HCT116 (cell line): ENCODE data around the gene SEMA4F.

Source experiments
- CBX3 ChIP-seq: IDR thresholded peaks from 2 replicates; pipeline ENCODE4 v1.6.1; 2012; ENCODE audit warnings: low read depth
- CEBPB ChIP-seq: IDR thresholded peaks from 2 replicates; pipeline ENCODE4 v1.6.1; 2012; ENCODE audit warnings: low read depth
- EZH2 ChIP-seq: fragments of 200-600 bp; sonication (generic); IDR thresholded peaks from 2 replicates; pipeline ENCODE4 v1.6.1; 2017; ENCODE audit warnings: antibody characterized with exemption, mixed run types
- SP1 ChIP-seq: IDR thresholded peaks from 2 replicates; pipeline ENCODE4 v1.6.1; 2012; ENCODE audit warnings: low read depth
- TCF7L2 ChIP-seq: IDR thresholded peaks from 2 replicates; pipeline ENCODE4 v1.7.0; 2011; ENCODE audit warnings: borderline replicate concordance, inconsistent platforms; ENCODE audit not compliant: insufficient read depth, insufficient read length; ENCODE audit errors: extremely low read depth
- YY1 ChIP-seq: IDR thresholded peaks from 2 replicates; pipeline ENCODE4 v1.6.1; 2011; ENCODE audit warnings: low read length, low read depth, moderate library complexity, mild to moderate bottlenecking; ENCODE audit not compliant: insufficient replicate concordance; ENCODE audit errors: extremely low read depth
- TF ChIP-seq, protein P1 (sequence below), 3 experiments: fragments of 200-600 bp in 1 of 3; sonication (generic) in 1 of 3; IDR thresholded peaks in 2 of 3; conservative IDR thresholded peaks in 1 of 3; 2 replicates each; pipeline ENCODE4 v1.5.1; 2012 to 2017; ENCODE audit warnings: low read depth in 2 of 3, low read length in 2 of 3, antibody characterized with exemption in 1 of 3, borderline replicate concordance in 1 of 3, control low read depth in 1 of 3, mild to moderate bottlenecking in 1 of 3, mixed read lengths in 1 of 3, mixed run types in 1 of 3, moderate library complexity in 1 of 3; ENCODE audit not compliant: insufficient read depth in 1 of 3
- TF ChIP-seq, protein P2 (sequence below): IDR thresholded peaks from 2 replicates; pipeline ENCODE4 v1.6.1; 2012

DNA sequence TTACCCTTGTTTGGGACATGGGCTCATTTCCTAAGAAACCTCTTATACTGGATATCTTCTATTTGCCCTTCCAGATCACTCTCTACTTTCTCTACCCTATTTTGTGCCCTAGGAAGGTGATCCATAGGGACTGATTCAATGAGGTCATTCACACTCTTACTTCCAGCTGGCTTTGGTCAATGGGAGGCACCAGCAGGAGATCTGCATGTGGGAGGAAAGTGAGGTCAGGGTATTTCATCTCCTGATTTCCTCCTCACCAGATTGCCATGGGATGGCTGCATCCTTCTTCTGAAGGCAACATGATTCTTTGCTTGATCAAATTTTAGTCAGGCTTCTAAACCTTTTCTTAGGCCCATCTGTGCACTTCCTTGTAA is 21.1 kb upstream of the SEMA4F start:
- TF ChIP-seq, protein P1, sequence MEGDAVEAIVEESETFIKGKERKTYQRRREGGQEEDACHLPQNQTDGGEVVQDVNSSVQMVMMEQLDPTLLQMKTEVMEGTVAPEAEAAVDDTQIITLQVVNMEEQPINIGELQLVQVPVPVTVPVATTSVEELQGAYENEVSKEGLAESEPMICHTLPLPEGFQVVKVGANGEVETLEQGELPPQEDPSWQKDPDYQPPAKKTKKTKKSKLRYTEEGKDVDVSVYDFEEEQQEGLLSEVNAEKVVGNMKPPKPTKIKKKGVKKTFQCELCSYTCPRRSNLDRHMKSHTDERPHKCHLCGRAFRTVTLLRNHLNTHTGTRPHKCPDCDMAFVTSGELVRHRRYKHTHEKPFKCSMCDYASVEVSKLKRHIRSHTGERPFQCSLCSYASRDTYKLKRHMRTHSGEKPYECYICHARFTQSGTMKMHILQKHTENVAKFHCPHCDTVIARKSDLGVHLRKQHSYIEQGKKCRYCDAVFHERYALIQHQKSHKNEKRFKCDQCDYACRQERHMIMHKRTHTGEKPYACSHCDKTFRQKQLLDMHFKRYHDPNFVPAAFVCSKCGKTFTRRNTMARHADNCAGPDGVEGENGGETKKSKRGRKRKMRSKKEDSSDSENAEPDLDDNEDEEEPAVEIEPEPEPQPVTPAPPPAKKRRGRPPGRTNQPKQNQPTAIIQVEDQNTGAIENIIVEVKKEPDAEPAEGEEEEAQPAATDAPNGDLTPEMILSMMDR (IDR thresholded peaks at IDR 0.05 in 2 of 3, conservative IDR thresholded peaks at IDR 0.05 in 1 of 3; ENCODE audit: borderline replicate concordance in 1 of 3, insufficient read depth in 1 of 3, low read depth in 2 of 3, low read length in 2 of 3), result no peak
- TF ChIP-seq CEBPB (no peak), TCF7L2 (no peak), EZH2 (no peak), CBX3 (no peak), SP1 (no peak), YY1 (no peak)
- TF ChIP-seq, protein P2, sequence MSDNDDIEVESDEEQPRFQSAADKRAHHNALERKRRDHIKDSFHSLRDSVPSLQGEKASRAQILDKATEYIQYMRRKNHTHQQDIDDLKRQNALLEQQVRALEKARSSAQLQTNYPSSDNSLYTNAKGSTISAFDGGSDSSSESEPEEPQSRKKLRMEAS, result no peak
